Heart right ventricle (tissue), 16 donors: Measurements from ENCODE around the gene TMEM44. TPM values are rescaled to one million over a fixed set of nuclear protein-coding genes. Genes with fewer than 3 reads are reported as not detected.
"Not testable (repeated sequence)": the region's sequence is repeated elsewhere in the genome, so short reads cannot be mapped to it uniquely, and the experiment has no call there.

Experiments
- ATAC-seq, 8 donors: fragments of 200-7000 bp; cut with Tn5 transposase; one replicate each; pipeline ENCODE4 v1.9.1; 2020; ENCODE audit warnings: mild to moderate bottlenecking in 8 of 8, moderate library complexity in 8 of 8, moderate number of reproducible peaks in 1 of 8
- DNase-seq, 2 donors: peaks; one replicate each; pipeline ENCODE4 v3.0.0-alpha.2; 2020
- H3K27ac ChIP-seq, 10 donors: fragments of 200-600 bp; sonication (generic) in 2 of 10; one replicate each; pipeline versions ENCODE4 v1.5.0 to v1.8.0; 2020 to 2022; ENCODE audit warnings: mild to moderate bottlenecking in 3 of 10
- H3K27me3 ChIP-seq, 7 donors: fragments of 200-600 bp; one replicate each; pipeline ENCODE4 v1.8.0; 2021 to 2022; ENCODE audit warnings: mild to moderate bottlenecking in 2 of 7
- H3K36me3 ChIP-seq, 9 donors: fragments of 200-600 bp; sonication (generic) in 1 of 9; one replicate each; pipeline versions ENCODE4 v1.5.0 to v1.8.0; 2020 to 2022; ENCODE audit warnings: mild to moderate bottlenecking in 2 of 9
- H3K4me1 ChIP-seq, 9 donors: fragments of 200-600 bp; sonication (generic) in 1 of 9; one replicate each; pipeline versions ENCODE4 v1.5.0 to v1.8.0; 2020 to 2022; ENCODE audit warnings: mild to moderate bottlenecking in 4 of 9
- H3K4me3 ChIP-seq, 10 donors: fragments of 200-600 bp; sonication (generic) in 2 of 10; one replicate each; pipeline versions ENCODE4 v1.5.0 to v1.8.0; 2020 to 2022; ENCODE audit warnings: mild to moderate bottlenecking in 7 of 10, moderate library complexity in 2 of 10
- H3K9me3 ChIP-seq, 11 donors: fragments of 200-600 bp in 10 of 11; sonication (generic) in 2 of 11; one replicate each; pipeline versions ENCODE4 v1.5.0 to v1.8.0; 2013 to 2022; ENCODE audit warnings: mild to moderate bottlenecking in 2 of 11, control low read depth in 1 of 11, moderate library complexity in 1 of 11
- WGBS, 2 donors: extraction: QIAGEN DNeasy Blood & Tissue Kit; methylation state at CpG; one replicate each; pipeline ENCODE4 v1.1.7; 2013; ENCODE audit warnings: inconsistent platforms in 1 of 2; 5-methylcytosine and 5-hydroxymethylcytosine counted together
- intact Hi-C, 10 donors: fragments of 100-400 bp; cut with DNase I; formaldehyde crosslinking; loops; one replicate each; pipeline versions ENCODE4 v1.11.1 to v1.14.2; 2022
- polyA plus RNA-seq, 2 donors: library from polyadenylated mRNA; stranded (reverse); fragments of 200-250 nt; gene quantifications; one replicate each; pipeline ENCODE4 v1.2.3, GENCODE V29; 2013
- total RNA-seq, 10 donors: library from RNA; stranded (reverse); fragmentation: NEBNext Ultra II Directional in 3 of 10; extraction: Animal tissue kit (Norgen Biotek cat#: 25700) in 3 of 10; gene quantifications; one replicate each; pipeline versions ENCODE4 v1.2.1 to v1.2.4, GENCODE V29; 2021 to 2023
- TF ChIP-seq, protein P1 (sequence below), 9 donors: fragments of 200-600 bp; sonication (generic) in 2 of 9; IDR thresholded peaks; one replicate each; pipeline versions ENCODE4 v1.5.0 to v1.8.0; 2021 to 2022; ENCODE audit warnings: antibody characterized with exemption in 9 of 9, mild to moderate bottlenecking in 5 of 9, moderate library complexity in 1 of 9
- donor health status: Arrhythmogenic right ventricular cardiomyopathy.
- donor health status: ischemic (EF 13 %, LVEDD 7.1; RV severe dilation, severe dysfunction).
- donor health status: healthy with polysubstance abuse.
- donor health status: DM: no; HTN: yes; CAD: no.
- donor health status: DM: no; HTN: no; CAD: no.
- donor health status: ischemic (EF 25% LVEDD 6.9; RV normal size, moderate dysfunction).
- donor health status: ischemic (EF 25% LVEDD 5.7; RV mildly dilated, moderate dysfunction).
- donor health status: healthy.
- donor health status: DM: yes; HTN: yes; CAD: no.
- donor health status: Ischemic cardiomyopathy.
- donor health status: ischemic (EF 35%, LVEDD 5.7; RV mildly dilated, moderate dysfunction).
- donor health status: nonischemic (EF 11% LVEDD 7.7; RV severe dilation, severe dysfunction).
- donor health status: DM: yes; HTN: yes; CAD: no.
- donor health status: PGD.
- donor health status: ischemic (EF 29% LVEDD 5.4; RV normal size, mild dysfunction).
- donor health status: nonischemic (EF 23%, LVEDD 6.1; RV moderate dilation, normal function).

Gene TMEM44
- total and polyA plus RNA-seq, 12 donors = 3.1 to 21.9 (median 5.1) TPM

DNA sequence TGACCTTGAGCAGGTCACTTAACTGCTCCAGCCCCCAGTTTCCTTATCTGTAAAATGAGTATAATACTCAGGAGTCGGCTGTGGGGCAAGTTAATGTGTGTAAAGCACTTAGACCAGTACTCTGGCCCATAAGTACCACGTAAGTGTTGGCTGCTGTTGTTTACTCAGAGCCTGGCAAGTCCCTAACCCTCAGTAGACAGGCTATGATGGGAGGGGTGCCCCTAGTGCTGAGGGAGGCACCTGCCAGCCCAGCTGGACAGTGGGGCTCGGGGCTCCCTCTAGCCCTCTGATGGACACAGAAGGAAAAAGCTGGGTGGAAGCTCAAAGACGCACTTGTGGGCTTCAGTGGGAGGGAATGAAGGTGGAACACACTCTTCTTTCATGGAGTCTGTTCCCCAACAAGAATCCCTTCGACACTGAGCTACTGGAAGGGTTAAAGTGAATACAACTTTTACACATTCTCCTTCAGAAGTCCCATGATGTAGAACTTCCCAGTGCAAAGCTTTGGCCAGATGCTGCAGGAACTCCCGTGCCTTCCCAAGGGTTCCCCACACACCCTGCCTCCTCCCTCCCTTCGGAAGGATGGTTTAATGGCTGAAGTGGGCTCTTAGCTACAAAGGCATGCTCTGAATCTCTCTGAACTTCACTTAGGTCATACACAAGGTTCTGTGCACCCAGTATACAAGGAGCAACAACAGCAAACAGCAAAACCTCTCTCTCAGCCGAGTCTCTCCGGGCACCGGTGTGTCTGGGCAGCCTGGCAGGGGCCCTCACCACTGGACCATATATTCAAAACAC is 25.4 kb downstream of the TMEM44 start:
- peaks cover 0 to 57% (median 6%) of the 10 kb centered on the region in 9 donors for H3K36me3 ChIP-seq
- DNase-seq (no peak), ATAC-seq (no peak)
- H3K4me3 ChIP-seq = no peak overlapping the region
- H3K9me3 ChIP-seq = no peaks in the 10 kb centered on the region
- TF ChIP-seq, protein P1, sequence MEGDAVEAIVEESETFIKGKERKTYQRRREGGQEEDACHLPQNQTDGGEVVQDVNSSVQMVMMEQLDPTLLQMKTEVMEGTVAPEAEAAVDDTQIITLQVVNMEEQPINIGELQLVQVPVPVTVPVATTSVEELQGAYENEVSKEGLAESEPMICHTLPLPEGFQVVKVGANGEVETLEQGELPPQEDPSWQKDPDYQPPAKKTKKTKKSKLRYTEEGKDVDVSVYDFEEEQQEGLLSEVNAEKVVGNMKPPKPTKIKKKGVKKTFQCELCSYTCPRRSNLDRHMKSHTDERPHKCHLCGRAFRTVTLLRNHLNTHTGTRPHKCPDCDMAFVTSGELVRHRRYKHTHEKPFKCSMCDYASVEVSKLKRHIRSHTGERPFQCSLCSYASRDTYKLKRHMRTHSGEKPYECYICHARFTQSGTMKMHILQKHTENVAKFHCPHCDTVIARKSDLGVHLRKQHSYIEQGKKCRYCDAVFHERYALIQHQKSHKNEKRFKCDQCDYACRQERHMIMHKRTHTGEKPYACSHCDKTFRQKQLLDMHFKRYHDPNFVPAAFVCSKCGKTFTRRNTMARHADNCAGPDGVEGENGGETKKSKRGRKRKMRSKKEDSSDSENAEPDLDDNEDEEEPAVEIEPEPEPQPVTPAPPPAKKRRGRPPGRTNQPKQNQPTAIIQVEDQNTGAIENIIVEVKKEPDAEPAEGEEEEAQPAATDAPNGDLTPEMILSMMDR (IDR thresholded peaks at IDR 0.05) = no peak
- 85 to 86% methylated on average over 10 of the region's 10 CpGs for WGBS, 2 donors
- intact Hi-C loops = no loop called here
- H3K4me1 ChIP-seq = no peaks in the 10 kb centered on the region
- H3K27ac ChIP-seq = no peak overlapping the region
- no peaks in the 10 kb centered on the region for H3K27me3 ChIP-seq

DNA sequence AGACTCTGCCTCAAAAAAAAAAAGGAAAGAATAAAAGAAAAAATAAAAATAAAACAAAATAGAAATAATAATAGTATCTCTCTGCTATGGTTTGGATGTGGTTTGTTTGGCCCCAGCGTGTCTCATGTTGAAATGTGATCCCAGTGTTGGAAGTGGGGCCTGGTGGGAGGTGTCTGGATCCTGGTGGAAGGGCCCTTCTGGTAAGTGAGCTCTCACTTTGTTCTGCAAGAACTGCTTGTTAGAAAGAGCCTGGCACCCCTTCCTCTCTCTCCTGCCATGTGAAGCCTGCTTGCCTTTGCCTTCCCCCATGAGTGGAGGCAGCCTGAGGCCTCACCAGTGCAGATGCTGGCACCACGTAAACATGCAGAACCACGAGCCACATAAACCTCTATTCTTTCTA is 26.3 kb downstream of the TMEM44 start:
- no peak for ATAC-seq
- no peak overlapping the region for H3K27ac ChIP-seq
- TF ChIP-seq, protein P1 (IDR thresholded peaks at IDR 0.05) = no peak
- no peak overlapping the region for H3K4me3 ChIP-seq
- no peaks in the 10 kb centered on the region for H3K9me3 ChIP-seq
- H3K36me3 ChIP-seq = peaks cover 0 to 64% (median 6%) of the 10 kb centered on the region in 9 donors
- DNase-seq = no peak
- H3K27me3 ChIP-seq = no peaks in the 10 kb centered on the region
- no peaks in the 10 kb centered on the region for H3K4me1 ChIP-seq
- 94% methylated on average over 3 of the region's 3 CpGs for WGBS, 2 donors
- intact Hi-C loops = no loop called here

DNA sequence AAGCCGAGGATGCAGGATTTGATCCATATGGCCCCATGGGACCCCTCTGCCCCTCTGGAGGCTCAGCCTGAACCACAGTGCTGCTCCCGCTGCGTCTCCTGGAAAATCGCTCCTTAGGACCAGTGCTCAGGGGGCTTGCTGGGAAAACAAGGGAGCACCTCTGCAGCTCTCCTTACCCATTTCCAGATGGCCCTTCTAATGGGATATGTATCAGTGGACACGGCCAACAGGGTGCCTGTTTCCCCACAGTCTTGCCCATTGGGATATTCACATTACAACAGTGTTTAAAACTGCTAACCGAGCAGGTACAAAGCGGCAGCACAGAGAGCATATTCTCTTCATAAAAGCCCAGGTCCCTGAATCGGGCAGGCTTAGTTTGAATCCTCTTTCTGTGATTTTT is 27.1 kb downstream of the TMEM44 start:
- H3K9me3 ChIP-seq = no peaks in the 10 kb centered on the region
- H3K27me3 ChIP-seq = no peaks in the 10 kb centered on the region
- peaks cover 0 to 72% (median 6%) of the 10 kb centered on the region in 9 donors for H3K36me3 ChIP-seq
- TF ChIP-seq, protein P1 (IDR thresholded peaks at IDR 0.05) = no peak
- ATAC-seq (no peak), DNase-seq (no peak)
- intact Hi-C loops = no loop called here
- no peak overlapping the region for H3K27ac ChIP-seq
- 82 to 83% methylated on average over 8 of the region's 8 CpGs for WGBS, 2 donors
- H3K4me3 ChIP-seq = no peak overlapping the region
- H3K4me1 ChIP-seq = no peaks in the 10 kb centered on the region

DNA sequence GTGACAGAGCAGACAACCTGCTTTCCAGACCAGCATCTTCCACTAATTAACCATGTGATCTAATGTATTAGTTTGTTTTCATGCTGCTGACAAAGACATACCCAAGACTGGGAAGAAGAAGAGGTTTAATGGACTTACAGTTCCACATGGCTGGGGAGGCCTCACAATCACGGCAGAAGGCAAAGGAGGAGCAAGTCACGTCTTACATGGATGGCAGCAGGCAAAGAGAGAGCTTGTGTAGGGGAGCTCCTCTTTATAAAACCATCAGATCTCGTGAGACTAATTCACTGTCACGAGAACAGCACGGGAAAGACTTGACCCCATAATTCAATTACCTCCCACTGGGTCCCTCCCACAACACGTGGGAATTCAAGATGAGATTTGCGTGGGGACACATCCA is 27.9 kb downstream of the TMEM44 start:
- WGBS, 2 donors = 90 to 95% methylated on average over 7 of the region's 7 CpGs
- peaks cover 0 to 79% (median 6%) of the 10 kb centered on the region in 9 donors for H3K36me3 ChIP-seq
- H3K9me3 ChIP-seq, DNase-seq, H3K4me1 ChIP-seq, H3K4me3 ChIP-seq, H3K27me3 ChIP-seq, ATAC-seq, intact Hi-C loops, H3K27ac ChIP-seq: not testable (repeated sequence)

DNA sequence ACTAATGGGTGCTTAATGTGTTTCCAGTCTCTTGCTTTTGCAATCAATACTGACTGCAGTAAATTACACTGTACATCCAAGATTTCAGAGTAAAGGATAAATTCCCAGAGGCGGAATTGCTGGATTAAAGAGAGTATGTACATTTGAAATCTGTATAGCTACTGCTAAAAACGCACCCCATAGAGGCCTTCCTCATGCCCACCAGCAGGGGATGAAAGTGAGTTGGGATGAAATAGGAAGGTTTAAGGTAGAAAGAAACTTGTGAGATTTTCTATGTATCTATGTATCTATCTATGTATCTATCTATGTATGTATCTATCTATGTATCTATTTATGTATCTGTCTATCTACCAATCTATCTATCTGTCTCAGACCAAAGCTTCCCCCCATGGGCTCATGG is 28.4 kb downstream of the TMEM44 start:
- 88 to 97% methylated on average over 2 of the region's 2 CpGs for WGBS, 2 donors
- TF ChIP-seq, protein P1 (IDR thresholded peaks at IDR 0.05) = peak in 2 of 9 donors; percentile 16 to 25
- intact Hi-C loops = no loop called here
- Histone ChIP-seq H3K9me3 (no peaks in the 10 kb centered on the region), H3K27me3 (no peaks in the 10 kb centered on the region), H3K4me1 (no peaks in the 10 kb centered on the region), H3K36me3 (peaks cover 0 to 77% (median 6%) of the 10 kb centered on the region in 9 donors), H3K4me3 (no peak overlapping the region), H3K27ac (no peak overlapping the region)
- ATAC-seq = no peak
- DNase-seq = no peak
